ENCODE results near the gene MRPL40. TPM values are rescaled to one million over a fixed set of nuclear protein-coding genes. Genes with fewer than 3 reads are reported as not detected.

MRPL40 gene
- total RNA-seq = 10 to 100 TPM; 13.9 to 16.4 TPM
- 10 to 100 TPM; 37.3 to 38.1 TPM for polyA plus RNA-seq
- long read RNA-seq, donor 1, transcript MRPL40-201 (4 exons, 1,387 nt) = major isoform, 14 of 16 reads
- long read RNA-seq, donor 1, partial matches to known transcripts = 1 of 16 reads
- long read RNA-seq, donor 1, other reads (novel, unspliced or antisense) = 0 of 16 reads
- long read RNA-seq, donor 2, transcript MRPL40-201 (4 exons, 1,387 nt) = major isoform, 13 of 14 reads
- long read RNA-seq, donor 2, partial matches to known transcripts = 0 of 14 reads
- long read RNA-seq, donor 2, other reads (novel, unspliced or antisense) = 0 of 14 reads

GRCh38 chr22:19432133-19432851 is at the start of gene MRPL40:
Gene MRPL40 (plus strand): TSS chr22:19432545. CDS start chr22:19432555, 10 bp downstream.
- peak; percentile 97 for DNase-seq
- peak; percentile 99 for ATAC-seq (ENCODE audit: low FRiP score)
- peaks cover 0 to 2% of the 10 kb centered on the region in 2 donors for H3K36me3 ChIP-seq (ENCODE audit: control insufficient read depth in 1 of 2, insufficient read depth in 2 of 2, low read length in 1 of 2)
- no peaks in the 10 kb centered on the region for H3K4me1 ChIP-seq (ENCODE audit: control insufficient read depth in 1 of 2, insufficient read depth in 2 of 2, low read length in 2 of 2)
- WGBS, 2 donors = 0% methylated on average over 67 to 74 of the region's 74 CpGs
- intact Hi-C loops (cut with DNase I) = loop anchor here (1.0 to 10.0 kb wide), 6 partner anchors 15 to 287 kb away; partner anchors contain the start of genes CDC45 (in 2 of the 2), SLC25A1 (in 2 of the 2), UFD1 (in 2 of the 2) and C22orf39 (in 1 of the 2)
- no peaks in the 10 kb centered on the region for H3K9me3 ChIP-seq (ENCODE audit: control insufficient read depth, low read length)
- H3K27me3 ChIP-seq (ENCODE audit: control insufficient read depth in 1 of 2, insufficient read depth in 2 of 2, low read length in 1 of 2) = no peaks in the 10 kb centered on the region
- H3K4me3 ChIP-seq (ENCODE audit: low read length in 2 of 2) = peak within 1 kb of the TSS; percentile 98
- peak within 1 kb of the TSS; percentile 30 to 89 for H3K27ac ChIP-seq (ENCODE audit: low read depth in 1 of 2, low read length in 2 of 2)

GRCh38 chr22:19383292-19383691 is 49.1 kb upstream of the MRPL40 start:
- H3K4me1 ChIP-seq (ENCODE audit: control insufficient read depth in 1 of 2, insufficient read depth in 2 of 2, low read length in 2 of 2) = no peaks in the 10 kb centered on the region
- DNase-seq = no peak
- ATAC-seq (ENCODE audit: low FRiP score) = no peak
- 82 to 83% methylated on average over 9 of the region's 9 CpGs for WGBS, 2 donors
- H3K27ac ChIP-seq (ENCODE audit: low read depth in 1 of 2, low read length in 2 of 2) = no peak overlapping the region
- no peaks in the 10 kb centered on the region for H3K9me3 ChIP-seq (ENCODE audit: control insufficient read depth, low read length)
- H3K4me3 ChIP-seq (ENCODE audit: low read length in 2 of 2) = no peak overlapping the region
- peaks cover 2 to 27% of the 10 kb centered on the region in 2 donors for H3K36me3 ChIP-seq (ENCODE audit: control insufficient read depth in 1 of 2, insufficient read depth in 2 of 2, low read length in 1 of 2)
- no peaks in the 10 kb centered on the region for H3K27me3 ChIP-seq (ENCODE audit: control insufficient read depth in 1 of 2, insufficient read depth in 2 of 2, low read length in 1 of 2)
- intact Hi-C loops (cut with DNase I) = no loop called here

GRCh38 chr22:19385221-19385906 is 47.0 kb upstream of the MRPL40 start:
- no peak overlapping the region for H3K4me3 ChIP-seq (ENCODE audit: low read length in 2 of 2)
- H3K27ac ChIP-seq (ENCODE audit: low read depth in 1 of 2, low read length in 2 of 2) = no peak overlapping the region
- no peak for ATAC-seq (ENCODE audit: low FRiP score)
- H3K27me3 ChIP-seq (ENCODE audit: control insufficient read depth in 1 of 2, insufficient read depth in 2 of 2, low read length in 1 of 2) = no peaks in the 10 kb centered on the region
- H3K4me1 ChIP-seq (ENCODE audit: control insufficient read depth in 1 of 2, insufficient read depth in 2 of 2, low read length in 2 of 2) = no peaks in the 10 kb centered on the region
- no peaks in the 10 kb centered on the region for H3K9me3 ChIP-seq (ENCODE audit: control insufficient read depth, low read length)
- no peak for DNase-seq
- H3K36me3 ChIP-seq (ENCODE audit: control insufficient read depth in 1 of 2, insufficient read depth in 2 of 2, low read length in 1 of 2) = peaks cover 2 to 30% of the 10 kb centered on the region in 2 donors
- intact Hi-C loops (cut with DNase I) = no loop called here
- 93% methylated on average over 14 of the region's 14 CpGs for WGBS, 2 donors

- Histone ChIP-seq H3K4me3 (ENCODE audit: low read length in 2 of 2) (no peak overlapping the region), H3K4me1 (ENCODE audit: control insufficient read depth in 1 of 2, insufficient read depth in 2 of 2, low read length in 2 of 2) (no peaks in the 10 kb centered on the region), H3K36me3 (ENCODE audit: control insufficient read depth in 1 of 2, insufficient read depth in 2 of 2, low read length in 1 of 2) (peaks cover 2 to 32% of the 10 kb centered on the region in 2 donors), H3K27ac (ENCODE audit: low read depth in 1 of 2, low read length in 2 of 2) (no peak overlapping the region), H3K27me3 (ENCODE audit: control insufficient read depth in 1 of 2, insufficient read depth in 2 of 2, low read length in 1 of 2) (no peaks in the 10 kb centered on the region), H3K9me3 (ENCODE audit: control insufficient read depth, low read length) (no peaks in the 10 kb centered on the region)
- DNase-seq (no peak), ATAC-seq (ENCODE audit: low FRiP score) (no peak)
- WGBS, 2 donors = 86 to 98% methylated on average over 2 of the region's 2 CpGs
- intact Hi-C loops (cut with DNase I) = no loop called here
These were observed 46.1 kb upstream of the MRPL40 start for GRCh38 chr22:19386248-19386647.

GRCh38 chr22:19387038-19387437 is 45.3 kb upstream of the MRPL40 start:
- 83 to 87% methylated on average over 2 of the region's 2 CpGs for WGBS, 2 donors
- intact Hi-C loops (cut with DNase I) = no loop called here
- Histone ChIP-seq H3K4me1 (ENCODE audit: control insufficient read depth in 1 of 2, insufficient read depth in 2 of 2, low read length in 2 of 2) (no peaks in the 10 kb centered on the region), H3K27ac (ENCODE audit: low read depth in 1 of 2, low read length in 2 of 2) (no peak overlapping the region), H3K27me3 (ENCODE audit: control insufficient read depth in 1 of 2, insufficient read depth in 2 of 2, low read length in 1 of 2) (no peaks in the 10 kb centered on the region), H3K36me3 (ENCODE audit: control insufficient read depth in 1 of 2, insufficient read depth in 2 of 2, low read length in 1 of 2) (peaks cover 2 to 32% of the 10 kb centered on the region in 2 donors), H3K9me3 (ENCODE audit: control insufficient read depth, low read length) (no peaks in the 10 kb centered on the region), H3K4me3 (ENCODE audit: low read length in 2 of 2) (no peak overlapping the region)
- no peak for ATAC-seq (ENCODE audit: low FRiP score)
- DNase-seq = no peak

GRCh38 chr22:19387575-19387974 is 44.8 kb upstream of the MRPL40 start:
- WGBS, 2 donors = 94 to 96% methylated on average over 7 of the region's 7 CpGs
- intact Hi-C loops (cut with DNase I) = no loop called here
- DNase-seq = no peak

GRCh38 chr22:19393704-19394103 is 38.6 kb upstream of the MRPL40 start:
- Histone ChIP-seq H3K27ac (ENCODE audit: low read depth in 1 of 2, low read length in 2 of 2) (no peak overlapping the region), H3K36me3 (ENCODE audit: control insufficient read depth in 1 of 2, insufficient read depth in 2 of 2, low read length in 1 of 2) (peaks cover 0 to 19% of the 10 kb centered on the region in 2 donors), H3K27me3 (ENCODE audit: control insufficient read depth in 1 of 2, insufficient read depth in 2 of 2, low read length in 1 of 2) (no peaks in the 10 kb centered on the region), H3K4me3 (ENCODE audit: low read length in 2 of 2) (no peak overlapping the region), H3K4me1 (ENCODE audit: control insufficient read depth in 1 of 2, insufficient read depth in 2 of 2, low read length in 2 of 2) (no peaks in the 10 kb centered on the region), H3K9me3 (ENCODE audit: control insufficient read depth, low read length) (no peaks in the 10 kb centered on the region)
- no peak for DNase-seq
- 81 to 94% methylated on average over 5 of the region's 5 CpGs for WGBS, 2 donors
- no peak for ATAC-seq (ENCODE audit: low FRiP score)
- intact Hi-C loops (cut with DNase I) = no loop called here

More at GRCh38 chr22:19387575-19387974, 44.8 kb upstream of the MRPL40 start:
- ATAC-seq (ENCODE audit: low FRiP score) = no peak
- H3K4me1 ChIP-seq (ENCODE audit: control insufficient read depth in 1 of 2, insufficient read depth in 2 of 2, low read length in 2 of 2) = no peaks in the 10 kb centered on the region
- peaks cover 2 to 29% of the 10 kb centered on the region in 2 donors for H3K36me3 ChIP-seq (ENCODE audit: control insufficient read depth in 1 of 2, insufficient read depth in 2 of 2, low read length in 1 of 2)
- no peaks in the 10 kb centered on the region for H3K27me3 ChIP-seq (ENCODE audit: control insufficient read depth in 1 of 2, insufficient read depth in 2 of 2, low read length in 1 of 2)
- H3K27ac ChIP-seq (ENCODE audit: low read depth in 1 of 2, low read length in 2 of 2) = no peak overlapping the region
- no peaks in the 10 kb centered on the region for H3K9me3 ChIP-seq (ENCODE audit: control insufficient read depth, low read length)
- no peak overlapping the region for H3K4me3 ChIP-seq (ENCODE audit: low read length in 2 of 2)

GRCh38 chr22:19394274-19395050 is 37.9 kb upstream of the MRPL40 start:
- H3K4me1 ChIP-seq (ENCODE audit: control insufficient read depth in 1 of 2, insufficient read depth in 2 of 2, low read length in 2 of 2) = no peaks in the 10 kb centered on the region
- H3K27ac ChIP-seq (ENCODE audit: low read depth in 1 of 2, low read length in 2 of 2) = no peak overlapping the region
- WGBS, 2 donors = 93 to 95% methylated on average over 8 of the region's 8 CpGs
- no peaks in the 10 kb centered on the region for H3K9me3 ChIP-seq (ENCODE audit: control insufficient read depth, low read length)
- no peak for DNase-seq
- intact Hi-C loops (cut with DNase I) = no loop called here
- H3K36me3 ChIP-seq (ENCODE audit: control insufficient read depth in 1 of 2, insufficient read depth in 2 of 2, low read length in 1 of 2) = peaks cover 0 to 16% of the 10 kb centered on the region in 2 donors
- H3K4me3 ChIP-seq (ENCODE audit: low read length in 2 of 2) = no peak overlapping the region
- ATAC-seq (ENCODE audit: low FRiP score) = no peak
- H3K27me3 ChIP-seq (ENCODE audit: control insufficient read depth in 1 of 2, insufficient read depth in 2 of 2, low read length in 1 of 2) = no peaks in the 10 kb centered on the region
